Measurements from ENCODE around the gene DCP2. TPM values are rescaled to one million over a fixed set of nuclear protein-coding genes. Genes with fewer than 3 reads are reported as not detected.
A peak's percentile ranks its signal among the peaks of the same experiment; 100 is the strongest.

Gene DCP2
- total RNA-seq, 6 experiments from 2014 or later: 16.4 to 18.4 (median 18.0) TPM

DNA sequence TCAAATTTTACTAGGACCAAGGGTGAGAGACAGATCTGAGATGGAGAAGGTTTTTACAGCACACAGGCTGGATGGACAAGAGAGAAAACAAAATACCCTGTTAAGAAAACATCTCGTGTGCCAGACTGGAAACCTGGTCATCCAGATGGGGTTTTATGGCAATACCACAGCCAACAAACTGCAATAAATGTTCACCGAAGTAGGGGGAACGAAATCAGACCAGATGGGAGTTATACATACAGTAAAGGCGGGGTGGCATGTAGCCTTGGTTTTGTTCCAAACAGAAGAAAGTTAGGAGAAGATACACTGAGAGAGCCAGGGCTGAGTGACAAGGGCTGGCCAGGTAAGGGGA lies 63.3 kb downstream of the DCP2 start:
- TF ChIP-seq CTCF (IDR thresholded peaks at IDR 0.05): no peak
- no peaks in the 10 kb centered on the region for H3K36me3 Mint-ChIP-seq (ENCODE audit: low read depth)
- no peak overlapping the region for H3K27ac Mint-ChIP-seq
- peaks cover 7% of the 10 kb centered on the region for H3K27me3 Mint-ChIP-seq (ENCODE audit: insufficient read depth)
- H3K4me1 Mint-ChIP-seq (ENCODE audit: low read depth): peaks cover 34% of the 10 kb centered on the region
- no peak overlapping the region for H3K4me3 Mint-ChIP-seq
- no peak for DNase-seq
- H3K9me3 Mint-ChIP-seq: no peaks in the 10 kb centered on the region

DNA sequence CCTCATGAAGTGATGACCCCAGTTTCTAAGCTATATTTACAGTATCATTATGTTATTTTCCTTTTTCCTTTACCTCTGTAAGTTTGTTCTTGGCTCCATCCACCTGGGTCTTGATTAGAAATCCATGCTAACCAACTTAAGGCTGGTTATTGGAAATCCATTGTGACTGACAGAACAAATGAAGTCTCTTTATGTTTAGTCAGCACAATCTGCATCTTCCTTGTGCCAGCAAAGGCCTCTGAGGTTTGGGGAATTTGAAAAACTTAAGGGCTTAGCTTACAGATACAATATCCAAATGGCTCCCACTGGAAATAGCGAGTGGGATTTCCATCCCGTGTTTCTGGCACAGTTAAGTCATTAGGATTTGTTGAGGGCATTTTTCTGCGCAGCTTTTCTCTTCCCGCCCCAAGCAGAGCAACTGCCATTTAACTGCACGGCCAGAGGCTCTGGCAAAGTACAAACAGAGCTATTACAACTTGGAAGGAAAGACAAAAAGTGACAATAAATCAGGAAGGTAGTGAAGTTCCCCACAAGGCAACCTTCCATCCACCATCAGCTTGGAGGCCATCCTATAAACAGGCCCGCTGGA lies 64.2 kb downstream of the DCP2 start:
- Mint-ChIP-seq H3K27me3 (ENCODE audit: insufficient read depth) (peaks cover 8% of the 10 kb centered on the region), H3K9me3 (no peaks in the 10 kb centered on the region), H3K36me3 (ENCODE audit: low read depth) (no peaks in the 10 kb centered on the region), H3K4me1 (ENCODE audit: low read depth) (peaks cover 26% of the 10 kb centered on the region), H3K4me3 (no peak overlapping the region), H3K27ac (no peak overlapping the region)
- DNase-seq: no peak
- TF ChIP-seq CTCF (IDR thresholded peaks at IDR 0.05): no peak

- no peaks in the 10 kb centered on the region for H3K36me3 Mint-ChIP-seq (ENCODE audit: low read depth)
- no peaks in the 10 kb centered on the region for H3K9me3 Mint-ChIP-seq
- peaks cover 10% of the 10 kb centered on the region for H3K27me3 Mint-ChIP-seq (ENCODE audit: insufficient read depth)
- H3K4me1 Mint-ChIP-seq (ENCODE audit: low read depth): peaks cover 35% of the 10 kb centered on the region
- DNase-seq: no peak
- peak overlapping the region; percentile 5; the same call in 1 of the 2 replicates for H3K4me3 Mint-ChIP-seq
- peak overlapping the region; percentile 40 for H3K27ac Mint-ChIP-seq
- TF ChIP-seq CTCF (IDR thresholded peaks at IDR 0.05): no peak
Observed at GRCh38 chr5:113042491-113043243, 66.1 kb downstream of the DCP2 start.

GRCh38 chr5:113043491-113043931 lies 66.9 kb downstream of the DCP2 start:
- H3K4me1 Mint-ChIP-seq (ENCODE audit: low read depth): peaks cover 35% of the 10 kb centered on the region
- peaks cover 10% of the 10 kb centered on the region for H3K27me3 Mint-ChIP-seq (ENCODE audit: insufficient read depth)
- no peaks in the 10 kb centered on the region for H3K36me3 Mint-ChIP-seq (ENCODE audit: low read depth)
- peak; percentile 70 for TF ChIP-seq CTCF (IDR thresholded peaks at IDR 0.05)
- H3K4me3 Mint-ChIP-seq: peak overlapping the region; percentile 5; the same call in 1 of the 2 replicates
- DNase-seq: peak; percentile 52
- no peaks in the 10 kb centered on the region for H3K9me3 Mint-ChIP-seq
- H3K27ac Mint-ChIP-seq: peak overlapping the region; percentile 40

DNA sequence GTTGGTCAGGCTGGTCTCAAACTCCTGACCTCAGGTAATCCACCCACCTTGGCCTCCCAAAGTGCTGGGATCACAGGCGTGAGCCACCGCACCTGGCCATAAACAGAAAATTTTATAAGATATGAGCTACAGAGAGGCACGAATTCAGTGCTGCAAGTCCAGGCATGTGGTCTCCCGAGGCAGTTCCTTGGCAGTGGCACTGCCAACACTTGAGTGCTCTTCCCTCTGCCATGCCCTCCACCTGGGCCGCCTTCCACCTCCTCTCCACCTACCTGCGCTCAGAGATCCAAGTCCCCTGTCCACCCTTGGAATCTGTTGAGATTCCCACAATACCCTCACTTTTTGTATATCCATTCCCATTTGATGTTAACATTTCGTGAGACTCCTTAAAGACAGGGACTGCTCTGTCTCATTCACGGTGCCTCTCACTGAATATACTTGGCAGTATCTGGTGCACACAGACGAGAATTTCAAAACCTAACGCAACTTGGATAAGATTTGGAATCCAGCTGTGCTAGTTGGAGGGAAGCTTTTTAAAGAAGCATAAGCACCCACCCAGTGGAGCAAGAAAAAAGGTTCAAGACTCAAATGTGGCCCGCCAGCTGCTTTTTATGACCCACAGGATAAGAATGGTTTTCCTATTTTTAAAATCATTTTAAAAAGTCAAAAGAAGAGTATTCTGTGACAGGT lies 68.3 kb downstream of the DCP2 start:
- Mint-ChIP-seq H3K27ac (no peak overlapping the region), H3K27me3 (ENCODE audit: insufficient read depth) (peaks cover 10% of the 10 kb centered on the region), H3K36me3 (ENCODE audit: low read depth) (no peaks in the 10 kb centered on the region), H3K4me1 (ENCODE audit: low read depth) (peaks cover 33% of the 10 kb centered on the region), H3K4me3 (no peak overlapping the region), H3K9me3 (no peaks in the 10 kb centered on the region)
- TF ChIP-seq CTCF (IDR thresholded peaks at IDR 0.05): no peak
- no peak for DNase-seq
